ENCODE results near the gene EYS. TPM values are rescaled to one million over a fixed set of nuclear protein-coding genes. Genes with fewer than 3 reads are reported as not detected.

Gene EYS
- total and polyA plus RNA-seq, 2 donors from 2014 or later = not detected

DNA sequence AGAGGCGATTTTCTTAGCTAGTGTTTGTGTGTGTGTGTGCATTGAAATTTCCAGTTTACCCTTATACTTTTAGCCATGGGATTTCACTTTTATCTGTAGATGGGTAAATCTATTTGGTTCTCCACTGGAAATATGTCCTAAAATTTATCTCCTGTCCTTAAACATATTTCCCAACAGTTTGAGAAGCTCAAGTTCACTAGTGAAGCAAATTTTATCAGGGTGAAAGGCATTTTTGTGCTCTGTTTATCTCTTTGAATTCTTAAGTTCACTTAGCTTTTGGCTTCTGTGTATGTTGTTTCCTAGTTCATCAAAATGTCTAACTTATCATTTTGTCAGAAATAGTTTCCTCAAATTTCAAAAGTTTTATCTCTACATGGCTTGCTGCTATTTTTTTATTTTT lies 1509.8 kb downstream of the EYS start:
- Histone ChIP-seq H3K27me3 (ENCODE audit: control insufficient read depth, insufficient read depth, low read length) (no peaks in the 10 kb centered on the region), H3K4me1 (ENCODE audit: control insufficient read depth in 2 of 3, insufficient read depth in 2 of 3, low read depth in 1 of 3, low read length in 3 of 3) (no peaks in the 10 kb centered on the region), H3K27ac (ENCODE audit: low read depth in 2 of 2, low read length in 2 of 2) (no peak overlapping the region), H3K36me3 (ENCODE audit: control insufficient read depth in 2 of 3, insufficient read depth in 3 of 3, low read length in 3 of 3) (no peaks in the 10 kb centered on the region), H3K9me3 (ENCODE audit: control insufficient read depth in 2 of 3, insufficient read depth in 1 of 3, low read length in 3 of 3) (no peaks in the 10 kb centered on the region), H3K4me3 (ENCODE audit: low read length in 3 of 3) (no peak overlapping the region), H3K9ac (ENCODE audit: low read length in 3 of 3) (no peak overlapping the region)
- FAIRE-seq (no peak), DNase-seq (no peak)
- TF ChIP-seq CTCF (IDR thresholded peaks at IDR 0.05; ENCODE audit: borderline replicate concordance, extremely low read depth, insufficient read depth) = no peak
- intact Hi-C loops (cut with DNase I) = no loop called here

- Histone ChIP-seq H3K4me3 (ENCODE audit: low read length in 3 of 3) (no peak overlapping the region), H3K36me3 (ENCODE audit: control insufficient read depth in 2 of 3, insufficient read depth in 3 of 3, low read length in 3 of 3) (no peaks in the 10 kb centered on the region), H3K27ac (ENCODE audit: low read depth in 2 of 2, low read length in 2 of 2) (no peak overlapping the region), H3K9me3 (ENCODE audit: control insufficient read depth in 2 of 3, insufficient read depth in 1 of 3, low read length in 3 of 3) (no peaks in the 10 kb centered on the region), H3K9ac (ENCODE audit: low read length in 3 of 3) (no peak overlapping the region), H3K4me1 (ENCODE audit: control insufficient read depth in 2 of 3, insufficient read depth in 2 of 3, low read depth in 1 of 3, low read length in 3 of 3) (no peaks in the 10 kb centered on the region), H3K27me3 (ENCODE audit: control insufficient read depth, insufficient read depth, low read length) (no peaks in the 10 kb centered on the region)
- FAIRE-seq (no peak), DNase-seq (no peak)
- no peak for TF ChIP-seq CTCF (IDR thresholded peaks at IDR 0.05; ENCODE audit: borderline replicate concordance, extremely low read depth, insufficient read depth)
- intact Hi-C loops (cut with DNase I) = no loop called here
These were observed 1520.4 kb downstream of the EYS start for GRCh38 chr6:64186592-64186991.

- no peak overlapping the region for H3K4me3 ChIP-seq (ENCODE audit: low read length in 3 of 3)
- H3K9ac ChIP-seq (ENCODE audit: low read length in 3 of 3) = no peak overlapping the region
- DNase-seq = no peak
- H3K36me3 ChIP-seq (ENCODE audit: control insufficient read depth in 2 of 3, insufficient read depth in 3 of 3, low read length in 3 of 3) = no peaks in the 10 kb centered on the region
- no peaks in the 10 kb centered on the region for H3K9me3 ChIP-seq (ENCODE audit: control insufficient read depth in 2 of 3, insufficient read depth in 1 of 3, low read length in 3 of 3)
- intact Hi-C loops (cut with DNase I) = no loop called here
- no peak for FAIRE-seq
- H3K27ac ChIP-seq (ENCODE audit: low read depth in 2 of 2, low read length in 2 of 2) = no peak overlapping the region
- no peaks in the 10 kb centered on the region for H3K27me3 ChIP-seq (ENCODE audit: control insufficient read depth, insufficient read depth, low read length)
- no peak for TF ChIP-seq CTCF (IDR thresholded peaks at IDR 0.05; ENCODE audit: borderline replicate concordance, extremely low read depth, insufficient read depth)
- no peaks in the 10 kb centered on the region for H3K4me1 ChIP-seq (ENCODE audit: control insufficient read depth in 2 of 3, insufficient read depth in 2 of 3, low read depth in 1 of 3, low read length in 3 of 3)
These were observed 1521.4 kb downstream of the EYS start for GRCh38 chr6:64185621-64186020.

- Histone ChIP-seq H3K27me3 (ENCODE audit: control insufficient read depth, insufficient read depth, low read length) (no peaks in the 10 kb centered on the region), H3K27ac (ENCODE audit: low read depth in 2 of 2, low read length in 2 of 2) (no peak overlapping the region), H3K9ac (ENCODE audit: low read length in 3 of 3) (no peak overlapping the region), H3K36me3 (ENCODE audit: control insufficient read depth in 2 of 3, insufficient read depth in 3 of 3, low read length in 3 of 3) (no peaks in the 10 kb centered on the region), H3K4me1 (ENCODE audit: control insufficient read depth in 2 of 3, insufficient read depth in 2 of 3, low read depth in 1 of 3, low read length in 3 of 3) (no peaks in the 10 kb centered on the region), H3K9me3 (ENCODE audit: control insufficient read depth in 2 of 3, insufficient read depth in 1 of 3, low read length in 3 of 3) (no peaks in the 10 kb centered on the region), H3K4me3 (ENCODE audit: low read length in 3 of 3) (no peak overlapping the region)
- FAIRE-seq = no peak
- no peak for DNase-seq
- no peak for TF ChIP-seq CTCF (IDR thresholded peaks at IDR 0.05; ENCODE audit: borderline replicate concordance, extremely low read depth, insufficient read depth)
- intact Hi-C loops (cut with DNase I) = no loop called here
These were observed 1531.7 kb downstream of the EYS start for GRCh38 chr6:64175296-64175695.

All from kidney (tissue), 14 donors.